ENCODE data around the gene CELF5. TPM values are rescaled to one million over a fixed set of nuclear protein-coding genes. Genes with fewer than 3 reads are reported as not detected.
A peak's percentile ranks its signal among the peaks of the same experiment; 100 is the strongest.

The CELF5 gene
- total RNA-seq, 1 experiment from 2014 or later, result 2.5 TPM

DNA sequence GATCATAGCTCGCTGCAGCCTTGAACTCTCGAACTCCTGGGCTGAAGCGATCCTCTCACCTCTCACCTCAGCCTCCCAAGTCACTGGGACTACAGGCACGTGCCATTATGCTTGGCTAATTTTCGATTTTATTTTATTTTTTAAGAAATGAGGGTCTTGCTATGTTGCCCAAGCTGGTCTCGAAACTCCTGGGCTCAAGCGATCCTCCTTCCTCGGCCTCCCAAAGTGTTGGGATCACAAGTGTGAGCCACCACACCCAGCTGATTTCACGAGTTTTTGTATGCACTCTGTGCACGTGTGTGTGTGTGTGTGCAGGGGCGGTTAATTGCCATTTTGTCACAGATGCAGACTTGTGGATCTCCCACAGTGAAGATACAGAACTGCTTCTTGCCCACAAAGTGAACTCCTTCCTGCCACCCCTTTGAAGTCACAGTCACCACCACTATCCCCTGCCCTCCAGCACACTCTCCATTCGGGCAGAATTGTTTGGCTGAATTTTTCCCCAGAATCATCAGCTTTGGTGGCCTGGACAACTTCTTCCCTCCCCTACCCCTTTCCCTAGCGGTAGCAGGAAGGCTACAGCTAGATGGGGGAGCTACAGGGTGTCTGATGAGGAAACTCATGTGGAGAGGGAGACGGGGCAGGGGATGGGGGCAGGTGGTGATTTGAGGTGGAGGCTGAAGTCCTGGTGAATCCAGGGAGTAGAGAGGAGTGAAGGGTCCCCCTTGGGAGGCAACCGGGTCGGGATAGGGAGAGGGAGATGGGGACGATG is 59.6 kb downstream of the CELF5 start:
- Histone ChIP-seq H3K4me2 (ENCODE audit: low read length) (peak overlapping the region; percentile 88), H3K4me3 (replicated peaks in 1 of 2; ENCODE audit: low read depth in 1 of 2, low read length in 2 of 2) (peak overlapping the region; percentile 43 to 53)
- BruUV-seq (replicated peaks), result no TSS peak

More for the DNA sequence above, 59.6 kb downstream of the CELF5 start:
- ATAC-seq (no peak), DNase-seq (ENCODE audit: low read depth, low spot score) (no peak)
- H2AFZ ChIP-seq (ENCODE audit: low read depth, low read length, poor library complexity, severe bottlenecking), result no peak overlapping the region
- H3K27me3 ChIP-seq (ENCODE audit: insufficient read depth, low read length), result no peaks in the 10 kb centered on the region
- intact Hi-C loops (cut with micrococcal nuclease), result no loop called here
- no peaks in the 10 kb centered on the region for H3K36me3 ChIP-seq (ENCODE audit: control insufficient read depth in 1 of 2, insufficient read depth in 2 of 2, low read length in 2 of 2)
- H3K9ac ChIP-seq (ENCODE audit: low read length), result peak overlapping the region; percentile 72
- H4K20me1 ChIP-seq (ENCODE audit: insufficient read depth), result no peaks in the 10 kb centered on the region
- peaks cover 11 to 29% of the 10 kb centered on the region in 2 experiments for H3K4me1 ChIP-seq (ENCODE audit: control insufficient read depth in 1 of 2, insufficient read depth in 2 of 2, low read length in 2 of 2)
- H3K9me2 ChIP-seq (ENCODE audit: insufficient read depth), result no peaks in the 10 kb centered on the region
- H3K9me3 ChIP-seq (ENCODE audit: control insufficient read depth in 1 of 2, insufficient read depth in 1 of 2, low read depth in 1 of 2, low read length in 2 of 2), result no peaks in the 10 kb centered on the region
- RAD21 ChIA-PET (ENCODE audit: low non-redundant PET in 1 of 2, low total read pairs in 2 of 2, uncharacterized antibody in 2 of 2, unreplicated experiment in 2 of 2), result interaction anchor here (1.4 to 1.6 kb wide), 2 partner anchors 8 kb away, joined by 9 to 13 read pairs; no protein-coding TSS in a partner anchor
- CTCF ChIA-PET, result interaction anchor here (1.0 to 2.6 kb wide), 4 partner anchors 8 to 424 kb away, joined by 4 to 44 read pairs (median 7); partner anchors contain the start of gene TJP3
- H3K27ac ChIP-seq (ENCODE audit: low read depth, low read length), result peak overlapping the region; percentile 81
- TF ChIP-seq, protein P1, sequence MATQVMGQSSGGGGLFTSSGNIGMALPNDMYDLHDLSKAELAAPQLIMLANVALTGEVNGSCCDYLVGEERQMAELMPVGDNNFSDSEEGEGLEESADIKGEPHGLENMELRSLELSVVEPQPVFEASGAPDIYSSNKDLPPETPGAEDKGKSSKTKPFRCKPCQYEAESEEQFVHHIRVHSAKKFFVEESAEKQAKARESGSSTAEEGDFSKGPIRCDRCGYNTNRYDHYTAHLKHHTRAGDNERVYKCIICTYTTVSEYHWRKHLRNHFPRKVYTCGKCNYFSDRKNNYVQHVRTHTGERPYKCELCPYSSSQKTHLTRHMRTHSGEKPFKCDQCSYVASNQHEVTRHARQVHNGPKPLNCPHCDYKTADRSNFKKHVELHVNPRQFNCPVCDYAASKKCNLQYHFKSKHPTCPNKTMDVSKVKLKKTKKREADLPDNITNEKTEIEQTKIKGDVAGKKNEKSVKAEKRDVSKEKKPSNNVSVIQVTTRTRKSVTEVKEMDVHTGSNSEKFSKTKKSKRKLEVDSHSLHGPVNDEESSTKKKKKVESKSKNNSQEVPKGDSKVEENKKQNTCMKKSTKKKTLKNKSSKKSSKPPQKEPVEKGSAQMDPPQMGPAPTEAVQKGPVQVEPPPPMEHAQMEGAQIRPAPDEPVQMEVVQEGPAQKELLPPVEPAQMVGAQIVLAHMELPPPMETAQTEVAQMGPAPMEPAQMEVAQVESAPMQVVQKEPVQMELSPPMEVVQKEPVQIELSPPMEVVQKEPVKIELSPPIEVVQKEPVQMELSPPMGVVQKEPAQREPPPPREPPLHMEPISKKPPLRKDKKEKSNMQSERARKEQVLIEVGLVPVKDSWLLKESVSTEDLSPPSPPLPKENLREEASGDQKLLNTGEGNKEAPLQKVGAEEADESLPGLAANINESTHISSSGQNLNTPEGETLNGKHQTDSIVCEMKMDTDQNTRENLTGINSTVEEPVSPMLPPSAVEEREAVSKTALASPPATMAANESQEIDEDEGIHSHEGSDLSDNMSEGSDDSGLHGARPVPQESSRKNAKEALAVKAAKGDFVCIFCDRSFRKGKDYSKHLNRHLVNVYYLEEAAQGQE (IDR thresholded peaks at IDR 0.05; ENCODE audit: low read depth), result no peak
- TF ChIP-seq, protein P2, sequence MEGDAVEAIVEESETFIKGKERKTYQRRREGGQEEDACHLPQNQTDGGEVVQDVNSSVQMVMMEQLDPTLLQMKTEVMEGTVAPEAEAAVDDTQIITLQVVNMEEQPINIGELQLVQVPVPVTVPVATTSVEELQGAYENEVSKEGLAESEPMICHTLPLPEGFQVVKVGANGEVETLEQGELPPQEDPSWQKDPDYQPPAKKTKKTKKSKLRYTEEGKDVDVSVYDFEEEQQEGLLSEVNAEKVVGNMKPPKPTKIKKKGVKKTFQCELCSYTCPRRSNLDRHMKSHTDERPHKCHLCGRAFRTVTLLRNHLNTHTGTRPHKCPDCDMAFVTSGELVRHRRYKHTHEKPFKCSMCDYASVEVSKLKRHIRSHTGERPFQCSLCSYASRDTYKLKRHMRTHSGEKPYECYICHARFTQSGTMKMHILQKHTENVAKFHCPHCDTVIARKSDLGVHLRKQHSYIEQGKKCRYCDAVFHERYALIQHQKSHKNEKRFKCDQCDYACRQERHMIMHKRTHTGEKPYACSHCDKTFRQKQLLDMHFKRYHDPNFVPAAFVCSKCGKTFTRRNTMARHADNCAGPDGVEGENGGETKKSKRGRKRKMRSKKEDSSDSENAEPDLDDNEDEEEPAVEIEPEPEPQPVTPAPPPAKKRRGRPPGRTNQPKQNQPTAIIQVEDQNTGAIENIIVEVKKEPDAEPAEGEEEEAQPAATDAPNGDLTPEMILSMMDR (IDR thresholded peaks at IDR 0.05 in 2 of 3, conservative IDR thresholded peaks at IDR 0.05 in 1 of 3; ENCODE audit: borderline replicate concordance in 1 of 3, insufficient read depth in 1 of 3, low read depth in 2 of 3, low read length in 2 of 3), result no peak
- TF ChIP-seq CBX3 (IDR thresholded peaks at IDR 0.05; ENCODE audit: low read depth) (no peak), ZFX (IDR thresholded peaks at IDR 0.05) (no peak), JUND (IDR thresholded peaks at IDR 0.05) (no peak), FOSL1 (IDR thresholded peaks at IDR 0.05; ENCODE audit: low read depth) (no peak), EGR1 (IDR thresholded peaks at IDR 0.05; ENCODE audit: low read depth) (no peak), TCF7L2 (IDR thresholded peaks at IDR 0.05; ENCODE audit: borderline replicate concordance, extremely low read depth, insufficient read depth, insufficient read length) (no peak), SRF (IDR thresholded peaks at IDR 0.05; ENCODE audit: low read depth) (no peak), EZH2 (IDR thresholded peaks at IDR 0.05) (no peak), RAD21 (IDR thresholded peaks at IDR 0.05; ENCODE audit: low read depth) (no peak), EZH2phosphoT487 (IDR thresholded peaks at IDR 0.05; ENCODE audit: borderline replicate concordance) (no peak)
- TF ChIP-seq, protein P3, sequence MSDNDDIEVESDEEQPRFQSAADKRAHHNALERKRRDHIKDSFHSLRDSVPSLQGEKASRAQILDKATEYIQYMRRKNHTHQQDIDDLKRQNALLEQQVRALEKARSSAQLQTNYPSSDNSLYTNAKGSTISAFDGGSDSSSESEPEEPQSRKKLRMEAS (IDR thresholded peaks at IDR 0.05), result no peak
- TF ChIP-seq, protein P4, sequence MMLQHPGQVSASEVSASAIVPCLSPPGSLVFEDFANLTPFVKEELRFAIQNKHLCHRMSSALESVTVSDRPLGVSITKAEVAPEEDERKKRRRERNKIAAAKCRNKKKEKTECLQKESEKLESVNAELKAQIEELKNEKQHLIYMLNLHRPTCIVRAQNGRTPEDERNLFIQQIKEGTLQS (IDR thresholded peaks at IDR 0.05), result no peak
- TF ChIP-seq, protein P5, sequence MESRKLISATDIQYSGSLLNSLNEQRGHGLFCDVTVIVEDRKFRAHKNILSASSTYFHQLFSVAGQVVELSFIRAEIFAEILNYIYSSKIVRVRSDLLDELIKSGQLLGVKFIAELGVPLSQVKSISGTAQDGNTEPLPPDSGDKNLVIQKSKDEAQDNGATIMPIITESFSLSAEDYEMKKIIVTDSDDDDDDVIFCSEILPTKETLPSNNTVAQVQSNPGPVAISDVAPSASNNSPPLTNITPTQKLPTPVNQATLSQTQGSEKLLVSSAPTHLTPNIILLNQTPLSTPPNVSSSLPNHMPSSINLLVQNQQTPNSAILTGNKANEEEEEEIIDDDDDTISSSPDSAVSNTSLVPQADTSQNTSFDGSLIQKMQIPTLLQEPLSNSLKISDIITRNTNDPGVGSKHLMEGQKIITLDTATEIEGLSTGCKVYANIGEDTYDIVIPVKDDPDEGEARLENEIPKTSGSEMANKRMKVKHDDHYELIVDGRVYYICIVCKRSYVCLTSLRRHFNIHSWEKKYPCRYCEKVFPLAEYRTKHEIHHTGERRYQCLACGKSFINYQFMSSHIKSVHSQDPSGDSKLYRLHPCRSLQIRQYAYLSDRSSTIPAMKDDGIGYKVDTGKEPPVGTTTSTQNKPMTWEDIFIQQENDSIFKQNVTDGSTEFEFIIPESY (IDR thresholded peaks at IDR 0.05; ENCODE audit: extremely low read depth, insufficient replicate concordance, low read length), result no peak
- no peaks in the 10 kb centered on the region for H3K79me2 ChIP-seq (ENCODE audit: insufficient read depth, low read length)
- POLR2A ChIA-PET, result interaction anchor here (1.0 to 1.6 kb wide), 4 partner anchors 8 to 334 kb away, joined by 3 to 59 read pairs (median 4); no protein-coding TSS in a partner anchor

All from HCT116 (cell line).